GM19099 (cell line): ENCODE results near the gene MS4A18.

ENCODE experiments used
- POLR2A ChIP-seq: IDR thresholded peaks from 3 replicates; pipeline ENCODE4 v1.6.1; 2011; ENCODE audit warnings: low read depth; ENCODE audit not compliant: insufficient read length; ENCODE audit errors: extremely low read depth

Gene MS4A18

GRCh38 chr11:60724420-60724819, at the start of gene MS4A18:
Gene MS4A18 (plus strand): TSS chr11:60724720.
- no peak for TF ChIP-seq POLR2A

GRCh38 chr11:60679879-60680278, 44.6 kb upstream of the MS4A18 start:
- TF ChIP-seq POLR2A = no peak

DNA sequence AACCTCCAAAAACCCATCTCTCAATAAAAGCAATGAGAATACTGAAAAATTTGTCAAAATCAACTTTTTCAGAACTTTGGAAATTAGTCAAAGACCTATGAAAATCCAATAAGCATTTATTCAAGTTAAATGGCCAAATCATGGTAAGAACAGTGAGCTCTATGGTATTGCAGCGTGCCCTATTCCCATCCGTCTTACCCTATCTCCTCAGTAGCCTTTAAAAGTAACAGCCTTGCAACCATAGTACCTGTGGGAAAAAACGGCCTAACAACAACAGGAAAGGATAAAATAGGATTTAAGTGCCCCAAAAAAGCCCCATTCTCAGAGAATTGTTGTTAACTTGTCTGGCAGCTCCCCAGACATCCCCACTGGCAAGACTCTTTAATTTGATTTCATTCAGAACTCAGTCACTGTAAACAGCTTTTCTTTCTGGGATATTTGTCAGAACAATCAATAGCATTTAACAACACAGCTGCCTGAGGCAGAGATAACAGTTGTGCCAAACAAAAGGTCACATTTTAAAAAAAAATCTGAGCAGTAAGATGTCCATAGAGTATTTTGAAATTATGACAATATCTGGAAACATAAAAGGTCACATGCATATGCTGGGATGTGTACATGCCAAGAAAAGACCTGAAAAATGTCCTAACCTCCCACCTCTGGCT, 43.9 kb upstream of the MS4A18 start:
- no peak for TF ChIP-seq POLR2A

GRCh38 chr11:60691661-60692060, 32.9 kb upstream of the MS4A18 start:
- TF ChIP-seq POLR2A = no peak

- no peak for TF ChIP-seq POLR2A
These were observed 25.2 kb upstream of the MS4A18 start, which contains the start of gene MS4A8 for GRCh38 chr11:60699284-60699691. Gene MS4A8 (plus strand): TSS chr11:60699612. CDS start chr11:60700861, 1,249 bp downstream.

DNA sequence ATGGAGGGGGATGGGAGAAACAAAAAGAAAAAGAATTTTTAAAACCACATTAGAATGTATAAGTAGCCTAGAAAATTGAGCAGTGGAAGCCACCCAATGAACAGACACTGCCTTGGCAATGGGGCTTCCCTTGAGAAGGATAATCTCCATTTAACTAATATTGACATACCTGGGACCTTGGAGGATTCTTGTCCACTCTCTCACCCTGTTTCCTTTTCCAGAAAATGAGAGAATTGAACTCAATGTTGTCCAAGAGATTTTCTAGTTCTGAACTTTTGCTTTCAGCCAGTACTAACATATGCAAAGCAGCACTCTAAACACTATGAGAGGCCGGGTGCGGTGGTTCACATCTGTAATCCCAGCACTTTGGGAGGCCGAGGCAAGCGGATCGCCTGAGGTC, 24.6 kb upstream of the MS4A18 start:
- no peak for TF ChIP-seq POLR2A

DNA sequence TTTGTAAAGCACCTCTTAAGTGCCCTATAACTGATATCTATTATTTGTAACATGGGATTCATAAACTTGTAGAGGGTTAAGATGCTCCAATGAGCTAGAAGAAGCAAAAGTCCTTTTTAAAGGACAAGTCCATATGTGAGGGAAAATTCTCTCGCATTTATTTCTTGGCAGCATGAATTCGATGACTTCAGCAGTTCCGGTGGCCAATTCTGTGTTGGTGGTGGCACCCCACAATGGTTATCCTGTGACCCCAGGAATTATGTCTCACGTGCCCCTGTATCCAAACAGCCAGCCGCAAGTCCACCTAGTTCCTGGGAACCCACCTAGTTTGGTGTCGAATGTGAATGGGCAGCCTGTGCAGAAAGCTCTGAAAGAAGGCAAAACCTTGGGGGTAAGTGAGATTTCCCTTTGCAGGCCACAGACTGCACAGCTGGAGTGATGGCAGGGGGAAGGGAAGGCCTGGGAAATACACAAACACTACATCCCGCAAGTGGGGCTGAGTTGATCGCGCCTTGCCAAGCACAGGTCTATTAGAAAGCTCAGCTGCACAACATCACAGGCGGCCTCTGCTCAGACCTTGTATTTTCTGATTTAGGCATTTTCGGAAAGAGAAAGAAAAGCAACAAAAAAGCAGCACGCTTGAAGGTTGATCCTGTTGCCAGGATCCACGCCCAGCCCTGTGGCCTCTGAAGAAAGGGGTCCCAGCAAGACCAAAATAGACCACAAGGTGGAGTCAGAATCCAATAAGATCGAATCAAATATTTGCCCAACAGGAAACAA, 23.6 kb upstream of the MS4A18 start:
- no peak for TF ChIP-seq POLR2A

GRCh38 chr11:60701469-60701818, 23.1 kb upstream of the MS4A18 start:
- no peak for TF ChIP-seq POLR2A

- TF ChIP-seq POLR2A = no peak
These were observed 21.1 kb upstream of the MS4A18 start for GRCh38 chr11:60703374-60703773.

DNA sequence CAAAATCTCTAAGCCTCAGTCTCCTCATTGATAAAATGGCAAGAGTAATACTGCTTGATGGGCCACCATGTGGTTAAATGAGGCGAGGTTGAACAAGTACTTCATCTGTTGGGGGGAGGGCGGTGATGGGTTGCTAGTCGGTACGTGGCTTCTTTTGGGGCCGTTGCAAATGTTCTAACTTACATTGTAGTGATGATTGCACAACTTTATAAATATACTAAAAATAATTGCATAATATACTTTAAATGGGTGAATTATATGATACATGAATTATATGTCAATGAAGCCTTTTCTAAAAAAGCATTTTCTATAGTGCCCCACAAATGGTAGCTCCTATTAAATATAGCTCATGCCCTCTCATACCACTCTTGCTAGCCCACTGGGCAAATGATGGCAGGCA, 18.6 kb upstream of the MS4A18 start:
- TF ChIP-seq POLR2A = no peak

DNA sequence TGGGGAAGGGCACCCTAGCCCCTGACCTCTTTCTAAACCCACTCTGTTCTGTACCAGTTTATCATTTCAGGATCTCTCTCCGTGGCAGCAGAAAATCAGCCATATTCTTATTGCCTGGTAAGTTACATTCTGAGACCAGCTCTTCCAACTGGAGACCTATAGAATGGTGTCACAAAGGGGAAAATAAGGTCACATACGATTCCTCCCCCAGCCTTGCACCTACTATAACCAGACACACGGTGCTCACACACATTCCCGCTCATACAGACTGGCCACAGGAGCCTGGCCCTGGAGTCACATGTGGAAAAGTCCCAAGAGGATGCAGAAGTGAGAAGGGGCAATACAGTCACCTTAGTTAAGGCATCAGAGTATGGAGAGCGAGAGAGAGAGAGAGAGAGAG, 17.6 kb upstream of the MS4A18 start:
- no peak for TF ChIP-seq POLR2A

- TF ChIP-seq POLR2A = no peak
These were observed 14.0 kb upstream of the MS4A18 start for GRCh38 chr11:60710482-60710881.

GRCh38 chr11:60711276-60711675, 13.2 kb upstream of the MS4A18 start:
- no peak for TF ChIP-seq POLR2A

DNA sequence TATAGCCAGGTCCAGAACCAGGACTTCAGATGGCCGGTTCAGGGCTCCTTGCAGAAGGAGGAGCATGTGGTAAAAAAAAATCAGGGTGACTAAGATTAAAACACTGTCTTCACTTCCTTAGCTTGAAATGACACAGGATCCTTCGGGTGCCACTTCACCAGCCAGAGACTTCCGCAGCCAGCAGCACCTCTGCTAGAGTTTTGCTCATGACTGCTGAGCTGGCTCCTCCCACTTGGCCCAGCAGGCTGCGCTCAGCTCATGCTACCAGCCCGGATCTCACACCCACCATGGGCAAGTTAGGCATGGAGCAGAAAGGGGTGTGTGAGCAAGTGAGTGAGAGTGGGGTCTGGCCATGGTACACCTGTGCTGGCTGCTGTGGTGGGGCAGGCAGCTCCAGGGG, 6.6 kb upstream of the MS4A18 start:
- TF ChIP-seq POLR2A = no peak

- no peak for TF ChIP-seq POLR2A
These were observed 5.8 kb upstream of the MS4A18 start for GRCh38 chr11:60718524-60719316.

GRCh38 chr11:60719391-60719790, 5.1 kb upstream of the MS4A18 start:
- TF ChIP-seq POLR2A = no peak
